HepG2 (cell line): Measurements from ENCODE around the gene ATOSB. TPM values are rescaled to one million over a fixed set of nuclear protein-coding genes. Genes with fewer than 3 reads are reported as not detected.

Experiments used
- DNMT1 ChIP-seq: sonication (generic); formaldehyde crosslinking; IDR thresholded peaks from 2 replicates; pipeline ENCODE4 v1.5.1; 2020; ENCODE audit warnings: mild to moderate bottlenecking, missing genetic modification reagents
- EHMT2 ChIP-seq: fragments of 200-600 bp; sonication (generic); IDR thresholded peaks from 2 replicates; pipeline ENCODE4 v1.7.0; 2017; ENCODE audit warnings: antibody characterized with exemption, low read depth, low read length, borderline replicate concordance
- FIP1L1 ChIP-seq: fragments of 200-400 bp; formaldehyde crosslinking; IDR thresholded peaks from 2 replicates; pipeline ENCODE4 v1.6.1; 2018; ENCODE audit warnings: low read depth, mild to moderate bottlenecking, low read length, moderate library complexity, borderline replicate concordance; ENCODE audit not compliant: insufficient read depth
- NFIB ChIP-seq: sonication (generic); formaldehyde crosslinking; IDR thresholded peaks from 2 replicates; pipeline ENCODE4 v1.9.0; 2021; ENCODE audit warnings: missing genetic modification reagents, mild to moderate bottlenecking, borderline replicate concordance
- NR1H2 ChIP-seq: sonication (generic); formaldehyde crosslinking; IDR thresholded peaks from 2 replicates; pipeline ENCODE4 v1.8.1; 2022; ENCODE audit warnings: low read depth, missing genetic modification reagents, borderline replicate concordance
- TAF1 ChIP-seq: sonication (generic); formaldehyde crosslinking; IDR thresholded peaks from 2 replicates; pipeline ENCODE4 v1.4.0; 2020; ENCODE audit warnings: missing genetic modification reagents
- ZC3H4 ChIP-seq: sonication (generic); formaldehyde crosslinking; IDR thresholded peaks from 2 replicates; pipeline ENCODE4 v1.4.0; 2020; ENCODE audit warnings: missing genetic modification reagents, borderline replicate concordance
- ZKSCAN1 ChIP-seq: fragments of 150-350 bp; IDR thresholded peaks from 2 replicates; pipeline ENCODE4 v1.6.1; 2014; ENCODE audit warnings: low read length
- ZNF335 ChIP-seq: sonication (generic); formaldehyde crosslinking; IDR thresholded peaks from 2 replicates; pipeline ENCODE4 v1.4.0; 2020; ENCODE audit warnings: missing genetic modification reagents
- ZNF354B ChIP-seq: sonication (generic); formaldehyde crosslinking; IDR thresholded peaks from 2 replicates; pipeline ENCODE4 v1.8.0; 2022; ENCODE audit warnings: mild to moderate bottlenecking, missing genetic modification reagents
- ZNF432 ChIP-seq: sonication (generic); formaldehyde crosslinking; IDR thresholded peaks from 2 replicates; pipeline ENCODE4 v1.5.0; 2020; ENCODE audit warnings: missing genetic modification reagents, mild to moderate bottlenecking, borderline replicate concordance
- ZNF605 ChIP-seq: sonication (generic); formaldehyde crosslinking; IDR thresholded peaks from 2 replicates; pipeline ENCODE4 v1.8.0; 2022; ENCODE audit warnings: mild to moderate bottlenecking, missing genetic modification reagents
- ZSCAN31 ChIP-seq: sonication (generic); formaldehyde crosslinking; IDR thresholded peaks from 2 replicates; pipeline ENCODE4 v1.5.0; 2020; ENCODE audit warnings: low read depth, mild to moderate bottlenecking, missing genetic modification reagents
- polyA plus RNA-seq, 8 experiments: library from polyadenylated mRNA; depleted of rRNA in 3 of 8; stranded (reverse) in 7 of 8; unstranded in 1 of 8; fragments of >200 nt; fragmentation: Illumina TruSeq in 4 of 8; extraction: Trizol in 4 of 8; gene quantifications; 2 replicates each; pipeline versions ENCODE4 v1.2.1 to v1.2.3, GENCODE V29; 2011 to 2016; ENCODE audit warnings: low read depth in 4 of 8, missing spikeins in 1 of 8, mixed read lengths in 1 of 8; ENCODE audit not compliant: insufficient read depth in 1 of 8
- total RNA-seq, 5 experiments: library from RNA; depleted of rRNA; stranded (reverse); fragments of >200 nt; fragmentation: Illumina TruSeq; extraction: Trizol; gene quantifications; 2 replicates each; pipeline ENCODE4 v1.2.3, GENCODE V29; 2016; ENCODE audit warnings: low read depth in 1 of 5
- TF ChIP-seq, protein P1 (sequence below): sonication (generic); formaldehyde crosslinking; IDR thresholded peaks from 2 replicates; pipeline ENCODE4 v1.4.0; 2020; ENCODE audit warnings: missing genetic modification reagents
- TF ChIP-seq, protein P2 (sequence below): sonication (generic); formaldehyde crosslinking; IDR thresholded peaks from 2 replicates; pipeline ENCODE4 v1.4.0; 2020; ENCODE audit warnings: missing genetic modification reagents, mild to moderate bottlenecking, borderline replicate concordance
- TF ChIP-seq, protein P3 (sequence below): sonication (generic); formaldehyde crosslinking; IDR thresholded peaks from 2 replicates; pipeline ENCODE4 v1.8.1; 2023; ENCODE audit warnings: mild to moderate bottlenecking, missing genetic modification reagents, borderline replicate concordance
- TF ChIP-seq, protein P4 (sequence below): sonication (generic); formaldehyde crosslinking; IDR thresholded peaks from 2 replicates; pipeline ENCODE4 v1.4.0; 2020; ENCODE audit warnings: mild to moderate bottlenecking, low read depth, missing genetic modification reagents
- TF ChIP-seq, protein P5 (sequence below): sonication (generic); formaldehyde crosslinking; IDR thresholded peaks from 2 replicates; pipeline ENCODE4 v1.9.0; 2021; ENCODE audit warnings: missing genetic modification reagents, borderline replicate concordance

ATOSB gene
- total and polyA plus RNA-seq, 2 of the 13 experiments (the other 11 are each of a cell fraction or from before 2014, with no cell fraction given), result 1.9 to 6.4 TPM

DNA sequence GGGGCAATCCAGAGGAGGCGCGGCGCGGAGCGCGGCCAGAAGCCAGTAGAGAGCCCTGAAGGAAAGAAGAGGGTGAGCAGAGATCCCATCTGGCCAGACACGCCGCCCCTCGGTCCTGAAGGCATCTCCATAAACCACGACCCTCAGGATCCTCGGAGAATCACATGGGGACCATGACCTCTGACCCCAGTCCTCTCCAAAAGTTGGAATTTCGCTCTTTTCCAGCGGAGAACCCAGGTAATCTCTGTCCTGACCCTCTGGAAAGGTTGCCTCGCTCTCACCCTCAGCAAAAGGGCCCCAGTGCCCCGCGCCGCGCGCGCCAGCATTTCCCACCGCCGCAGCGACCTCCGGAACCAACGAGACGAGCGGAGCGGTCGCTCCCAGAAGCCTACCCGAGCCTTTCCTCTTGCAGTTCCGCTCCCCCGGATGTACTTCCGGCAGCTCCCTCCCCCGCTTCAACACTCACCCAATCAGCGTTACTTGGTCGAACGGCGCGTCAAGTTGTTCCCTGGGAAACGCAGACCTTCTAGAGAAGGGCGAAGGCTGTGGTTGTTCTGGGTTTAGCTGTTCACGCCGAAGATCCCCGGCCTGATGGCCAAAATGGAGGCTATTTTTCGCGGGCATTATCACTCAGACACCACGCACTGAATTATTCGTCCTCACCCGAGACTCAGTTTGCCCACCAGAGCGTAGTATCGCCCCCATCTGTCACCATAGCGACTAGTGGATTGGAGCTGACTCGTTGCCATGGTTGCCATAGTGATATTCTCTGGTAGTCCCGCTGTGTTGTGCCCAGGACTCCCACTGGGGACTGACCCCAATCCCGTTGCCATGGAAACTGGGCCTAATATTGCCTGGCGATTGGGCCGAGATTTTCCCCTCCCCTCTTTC is 12.6 kb downstream of the ATOSB start, which contains the start of gene STOML2 (continued):
- TF ChIP-seq, protein P1, sequence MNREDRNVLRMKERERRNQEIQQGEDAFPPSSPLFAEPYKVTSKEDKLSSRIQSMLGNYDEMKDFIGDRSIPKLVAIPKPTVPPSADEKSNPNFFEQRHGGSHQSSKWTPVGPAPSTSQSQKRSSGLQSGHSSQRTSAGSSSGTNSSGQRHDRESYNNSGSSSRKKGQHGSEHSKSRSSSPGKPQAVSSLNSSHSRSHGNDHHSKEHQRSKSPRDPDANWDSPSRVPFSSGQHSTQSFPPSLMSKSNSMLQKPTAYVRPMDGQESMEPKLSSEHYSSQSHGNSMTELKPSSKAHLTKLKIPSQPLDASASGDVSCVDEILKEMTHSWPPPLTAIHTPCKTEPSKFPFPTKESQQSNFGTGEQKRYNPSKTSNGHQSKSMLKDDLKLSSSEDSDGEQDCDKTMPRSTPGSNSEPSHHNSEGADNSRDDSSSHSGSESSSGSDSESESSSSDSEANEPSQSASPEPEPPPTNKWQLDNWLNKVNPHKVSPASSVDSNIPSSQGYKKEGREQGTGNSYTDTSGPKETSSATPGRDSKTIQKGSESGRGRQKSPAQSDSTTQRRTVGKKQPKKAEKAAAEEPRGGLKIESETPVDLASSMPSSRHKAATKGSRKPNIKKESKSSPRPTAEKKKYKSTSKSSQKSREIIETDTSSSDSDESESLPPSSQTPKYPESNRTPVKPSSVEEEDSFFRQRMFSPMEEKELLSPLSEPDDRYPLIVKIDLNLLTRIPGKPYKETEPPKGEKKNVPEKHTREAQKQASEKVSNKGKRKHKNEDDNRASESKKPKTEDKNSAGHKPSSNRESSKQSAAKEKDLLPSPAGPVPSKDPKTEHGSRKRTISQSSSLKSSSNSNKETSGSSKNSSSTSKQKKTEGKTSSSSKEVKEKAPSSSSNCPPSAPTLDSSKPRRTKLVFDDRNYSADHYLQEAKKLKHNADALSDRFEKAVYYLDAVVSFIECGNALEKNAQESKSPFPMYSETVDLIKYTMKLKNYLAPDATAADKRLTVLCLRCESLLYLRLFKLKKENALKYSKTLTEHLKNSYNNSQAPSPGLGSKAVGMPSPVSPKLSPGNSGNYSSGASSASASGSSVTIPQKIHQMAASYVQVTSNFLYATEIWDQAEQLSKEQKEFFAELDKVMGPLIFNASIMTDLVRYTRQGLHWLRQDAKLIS (CRISPR knock-in tag), result no peak
- TF ChIP-seq, protein P2, sequence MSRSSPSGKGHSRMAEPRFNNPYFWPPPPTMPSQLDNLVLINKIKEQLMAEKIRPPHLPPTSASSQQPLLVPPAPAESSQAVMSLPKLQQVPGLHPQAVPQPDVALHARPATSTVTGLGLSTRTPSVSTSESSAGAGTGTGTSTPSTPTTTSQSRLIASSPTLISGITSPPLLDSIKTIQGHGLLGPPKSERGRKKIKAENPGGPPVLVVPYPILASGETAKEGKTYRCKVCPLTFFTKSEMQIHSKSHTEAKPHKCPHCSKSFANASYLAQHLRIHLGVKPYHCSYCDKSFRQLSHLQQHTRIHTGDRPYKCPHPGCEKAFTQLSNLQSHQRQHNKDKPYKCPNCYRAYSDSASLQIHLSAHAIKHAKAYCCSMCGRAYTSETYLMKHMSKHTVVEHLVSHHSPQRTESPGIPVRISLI (CRISPR knock-in tag), result no peak
- TF ChIP-seq, protein P3, sequence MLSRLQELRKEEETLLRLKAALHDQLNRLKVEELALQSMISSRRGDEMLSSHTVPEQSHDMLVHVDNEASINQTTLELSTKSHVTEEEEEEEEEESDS (CRISPR knock-in tag), result no peak
- TF ChIP-seq FIP1L1 (no peak), ZSCAN31 (CRISPR knock-in tag) (peak; percentile 81), ZC3H4 (CRISPR knock-in tag) (no peak), EHMT2 (no peak; the same call in 1 of the 2 replicates), NR1H2 (CRISPR knock-in tag) (no peak), DNMT1 (CRISPR knock-in tag) (no peak), ZNF335 (CRISPR knock-in tag) (peak; percentile 83; the same call in 1 of the 2 replicates), TAF1 (CRISPR knock-in tag) (peak; percentile 89), ZNF354B (no peak), NFIB (no peak), ZNF605 (CRISPR knock-in tag) (peak; percentile 61; the same call in 1 of the 2 replicates), ZKSCAN1 (no peak), ZNF432 (CRISPR knock-in tag) (no peak)
- TF ChIP-seq, protein P4, sequence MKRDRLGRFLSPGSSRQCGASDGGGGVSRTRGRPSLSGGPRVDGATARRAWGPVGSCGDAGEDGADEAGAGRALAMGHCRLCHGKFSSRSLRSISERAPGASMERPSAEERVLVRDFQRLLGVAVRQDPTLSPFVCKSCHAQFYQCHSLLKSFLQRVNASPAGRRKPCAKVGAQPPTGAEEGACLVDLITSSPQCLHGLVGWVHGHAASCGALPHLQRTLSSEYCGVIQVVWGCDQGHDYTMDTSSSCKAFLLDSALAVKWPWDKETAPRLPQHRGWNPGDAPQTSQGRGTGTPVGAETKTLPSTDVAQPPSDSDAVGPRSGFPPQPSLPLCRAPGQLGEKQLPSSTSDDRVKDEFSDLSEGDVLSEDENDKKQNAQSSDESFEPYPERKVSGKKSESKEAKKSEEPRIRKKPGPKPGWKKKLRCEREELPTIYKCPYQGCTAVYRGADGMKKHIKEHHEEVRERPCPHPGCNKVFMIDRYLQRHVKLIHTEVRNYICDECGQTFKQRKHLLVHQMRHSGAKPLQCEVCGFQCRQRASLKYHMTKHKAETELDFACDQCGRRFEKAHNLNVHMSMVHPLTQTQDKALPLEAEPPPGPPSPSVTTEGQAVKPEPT (CRISPR knock-in tag), result no peak
- TF ChIP-seq, protein P5, sequence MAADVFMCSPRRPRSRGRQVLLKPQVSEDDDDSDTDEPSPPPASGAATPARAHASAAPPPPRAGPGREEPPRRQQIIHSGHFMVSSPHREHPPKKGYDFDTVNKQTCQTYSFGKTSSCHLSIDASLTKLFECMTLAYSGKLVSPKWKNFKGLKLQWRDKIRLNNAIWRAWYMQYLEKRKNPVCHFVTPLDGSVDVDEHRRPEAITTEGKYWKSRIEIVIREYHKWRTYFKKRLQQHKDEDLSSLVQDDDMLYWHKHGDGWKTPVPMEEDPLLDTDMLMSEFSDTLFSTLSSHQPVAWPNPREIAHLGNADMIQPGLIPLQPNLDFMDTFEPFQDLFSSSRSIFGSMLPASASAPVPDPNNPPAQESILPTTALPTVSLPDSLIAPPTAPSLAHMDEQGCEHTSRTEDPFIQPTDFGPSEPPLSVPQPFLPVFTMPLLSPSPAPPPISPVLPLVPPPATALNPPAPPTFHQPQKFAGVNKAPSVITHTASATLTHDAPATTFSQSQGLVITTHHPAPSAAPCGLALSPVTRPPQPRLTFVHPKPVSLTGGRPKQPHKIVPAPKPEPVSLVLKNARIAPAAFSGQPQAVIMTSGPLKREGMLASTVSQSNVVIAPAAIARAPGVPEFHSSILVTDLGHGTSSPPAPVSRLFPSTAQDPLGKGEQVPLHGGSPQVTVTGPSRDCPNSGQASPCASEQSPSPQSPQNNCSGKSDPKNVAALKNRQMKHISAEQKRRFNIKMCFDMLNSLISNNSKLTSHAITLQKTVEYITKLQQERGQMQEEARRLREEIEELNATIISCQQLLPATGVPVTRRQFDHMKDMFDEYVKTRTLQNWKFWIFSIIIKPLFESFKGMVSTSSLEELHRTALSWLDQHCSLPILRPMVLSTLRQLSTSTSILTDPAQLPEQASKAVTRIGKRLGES (CRISPR knock-in tag), result no peak
